ENCODE results near the gene LSM5. TPM values are rescaled to one million over a fixed set of nuclear protein-coding genes. Genes with fewer than 3 reads are reported as not detected.

LSM5 gene
- total and polyA plus RNA-seq, 9 of the 15 experiments (the other 6 are each of a cell fraction or from before 2014, with no cell fraction given): 36.3 to 620 (median 186) TPM

- TF ChIP-seq E2F1 (CRISPR knock-in tag; IDR thresholded peaks at IDR 0.05) (no peak), ZBTB49 (CRISPR knock-in tag; IDR thresholded peaks at IDR 0.05; ENCODE audit: borderline replicate concordance) (no peak), SIN3A (IDR thresholded peaks at IDR 0.05; ENCODE audit: borderline replicate concordance in 2 of 2, control insufficient read depth in 1 of 2, low read depth in 2 of 2, low read length in 2 of 2) (peak; percentile 27 to 65; a peak in 1 of 4 replicates), BRD9 (IDR thresholded peaks at IDR 0.05; ENCODE audit: low read depth, partially characterized antibody) (no peak), ZNF232 (CRISPR knock-in tag; IDR thresholded peaks at IDR 0.05) (no peak), KDM2B (CRISPR knock-in tag; IDR thresholded peaks at IDR 0.05) (no peak), DLX4 (CRISPR knock-in tag; IDR thresholded peaks at IDR 0.05) (no peak), MXD1 (CRISPR knock-in tag; IDR thresholded peaks at IDR 0.05; ENCODE audit: borderline replicate concordance, poor library complexity, severe bottlenecking) (no peak), CBX8 (IDR thresholded peaks at IDR 0.05; ENCODE audit: borderline replicate concordance, extremely low read depth, low read depth, low read length, poor library complexity, severe bottlenecking) (no peak), FOXA1 (IDR thresholded peaks at IDR 0.05; ENCODE audit: borderline replicate concordance) (no peak), HDAC6 (IDR thresholded peaks at IDR 0.05; ENCODE audit: low read depth, low read length) (no peak), RBBP5 (IDR thresholded peaks at IDR 0.05; ENCODE audit: borderline replicate concordance, insufficient read depth, low read length, poor library complexity, severe bottlenecking) (peak; percentile 95), HMG20B (CRISPR knock-in tag; IDR thresholded peaks at IDR 0.05) (no peak), ZNF76 (CRISPR knock-in tag; IDR thresholded peaks at IDR 0.05; ENCODE audit: borderline replicate concordance) (no peak), FOSL1 (tag; conservative IDR thresholded peaks at IDR 0.05) (no peak), ZFP1 (CRISPR knock-in tag; IDR thresholded peaks at IDR 0.05) (no peak), POLR2B (IDR thresholded peaks at IDR 0.05; ENCODE audit: low read depth, partially characterized antibody) (peak; percentile 46), TGIF2 (CRISPR knock-in tag; IDR thresholded peaks at IDR 0.05) (peak; percentile 79; the same call in 1 of the 2 replicates), ASH1L (IDR thresholded peaks at IDR 0.05; ENCODE audit: borderline replicate concordance, low read depth, partially characterized antibody) (no peak), TBL1XR1 (IDR thresholded peaks at IDR 0.05; ENCODE audit: low read length in 2 of 2) (peak in 1 of 2 experiments; percentile 28; a peak in 1 of 4 replicates), POLR2A (conservative IDR thresholded peaks at IDR 0.05) (peak; percentile 94), ZNF24 (IDR thresholded peaks at IDR 0.05) (no peak)
These were observed 5.3 kb upstream of the LSM5 start, which contains the start of gene AVL9 (continued) for GRCh38 chr7:32495298-32496051.

Measured in K562 (cell line).